22Rv1 (cell line): ENCODE results near the gene LRRC49.

ENCODE experiments used
- CTCF ChIP-seq: fragments of 450-650 bp; IDR thresholded peaks from 2 replicates; pipeline ENCODE4 v1.5.1; 2017; ENCODE audit warnings: mild to moderate bottlenecking
- ZFX ChIP-seq: fragments of 450-650 bp; IDR thresholded peaks from 2 replicates; pipeline ENCODE4 v1.6.1; 2017; ENCODE audit warnings: antibody characterized with exemption, borderline replicate concordance

GRCh38 chr15:70882361-70882760 lies 10.3 kb upstream of the LRRC49 start:
- TF ChIP-seq CTCF, result no peak
- no peak for TF ChIP-seq ZFX
